ENCODE results near the gene PCID2.
"Not testable (repeated sequence)": the region's sequence is repeated elsewhere in the genome, so short reads cannot be mapped to it uniquely, and the experiment has no call there.

PCID2 gene

GRCh38 chr13:113208421-113209335 lies at the start of gene PCID2:
PCID2 (minus strand) TSS chr13:113208669; CDS start chr13:113208634, 35 bp downstream.
- peak; percentile 93 for DNase-seq

- DNase-seq, result not testable (repeated sequence)
These were observed 49.4 kb upstream of the PCID2 start for GRCh38 chr13:113257908-113258307.

- DNase-seq, result no peak
These were observed 44.1 kb upstream of the PCID2 start for GRCh38 chr13:113252516-113253095.

- DNase-seq, result no peak
These were observed 37.7 kb upstream of the PCID2 start for GRCh38 chr13:113245849-113246796.

DNA sequence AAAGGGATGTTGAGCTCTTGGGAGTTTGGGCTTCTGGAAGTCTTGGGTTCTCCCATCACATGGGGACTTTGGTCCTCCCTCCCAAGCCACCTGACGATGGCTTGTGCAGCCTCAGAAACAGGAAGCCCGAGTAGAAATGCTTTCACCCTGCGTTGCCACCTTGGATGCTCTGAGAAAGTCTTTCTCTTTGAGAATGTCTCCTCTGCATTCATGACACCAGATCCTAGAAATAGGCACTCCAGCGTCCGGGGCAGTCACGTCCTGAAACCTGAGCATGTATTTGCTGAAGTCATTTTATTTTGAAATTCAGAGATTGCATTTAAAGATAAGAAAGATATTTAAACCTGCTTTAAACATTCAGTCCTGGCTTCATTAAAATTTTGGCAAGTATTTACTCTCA lies 35.4 kb upstream of the PCID2 start:
- DNase-seq, result no peak

GRCh38 chr13:113241623-113242022 lies 33.2 kb upstream of the PCID2 start:
- DNase-seq, result not testable (repeated sequence)

DNA sequence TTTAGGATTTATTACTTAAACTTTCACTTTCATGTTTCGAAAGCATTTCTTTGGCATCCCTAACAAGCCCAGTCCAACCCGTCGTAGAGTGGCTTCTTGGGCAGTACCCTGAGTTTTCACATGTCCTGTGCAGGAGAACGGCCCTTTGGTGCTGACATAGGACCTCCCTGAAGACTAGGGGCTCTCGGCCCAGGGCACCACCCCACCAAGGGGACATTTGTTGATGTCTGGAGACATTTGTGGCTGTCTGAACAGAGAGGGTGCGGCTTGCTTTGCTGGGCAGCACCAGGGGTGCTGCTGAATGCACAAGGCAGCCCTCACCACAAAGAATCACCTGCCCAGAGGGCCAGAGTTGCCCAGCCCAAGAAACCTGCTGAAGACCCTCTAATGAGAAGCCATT lies 31.5 kb upstream of the PCID2 start:
- DNase-seq, result no peak

DNA sequence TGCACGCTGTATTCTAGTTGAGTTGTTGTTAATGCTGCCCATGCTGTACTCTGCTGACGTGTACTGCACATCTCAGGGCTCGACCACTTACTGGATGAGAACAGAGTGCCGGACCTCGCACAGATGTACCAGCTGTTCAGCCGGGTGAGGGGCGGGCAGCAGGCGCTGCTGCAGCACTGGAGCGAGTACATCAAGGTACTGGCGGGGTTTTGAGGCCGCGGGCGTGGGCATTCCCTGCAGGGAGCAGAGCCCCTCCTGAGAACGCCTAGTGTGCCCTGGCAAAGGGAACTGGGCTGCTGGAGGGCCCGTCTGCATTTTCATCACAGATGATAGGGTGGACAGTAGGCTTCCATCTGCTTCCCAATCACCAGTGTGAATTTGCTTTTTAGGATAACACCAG lies 30.9 kb upstream of the PCID2 start:
- DNase-seq, result no peak

GRCh38 chr13:113238536-113238935 lies 30.1 kb upstream of the PCID2 start:
- DNase-seq, result peak; percentile 14

GRCh38 chr13:113233101-113233500 lies 24.6 kb upstream of the PCID2 start:
- no peak for DNase-seq

GRCh38 chr13:113232208-113233003 lies 23.9 kb upstream of the PCID2 start:
- no peak for DNase-seq

DNA sequence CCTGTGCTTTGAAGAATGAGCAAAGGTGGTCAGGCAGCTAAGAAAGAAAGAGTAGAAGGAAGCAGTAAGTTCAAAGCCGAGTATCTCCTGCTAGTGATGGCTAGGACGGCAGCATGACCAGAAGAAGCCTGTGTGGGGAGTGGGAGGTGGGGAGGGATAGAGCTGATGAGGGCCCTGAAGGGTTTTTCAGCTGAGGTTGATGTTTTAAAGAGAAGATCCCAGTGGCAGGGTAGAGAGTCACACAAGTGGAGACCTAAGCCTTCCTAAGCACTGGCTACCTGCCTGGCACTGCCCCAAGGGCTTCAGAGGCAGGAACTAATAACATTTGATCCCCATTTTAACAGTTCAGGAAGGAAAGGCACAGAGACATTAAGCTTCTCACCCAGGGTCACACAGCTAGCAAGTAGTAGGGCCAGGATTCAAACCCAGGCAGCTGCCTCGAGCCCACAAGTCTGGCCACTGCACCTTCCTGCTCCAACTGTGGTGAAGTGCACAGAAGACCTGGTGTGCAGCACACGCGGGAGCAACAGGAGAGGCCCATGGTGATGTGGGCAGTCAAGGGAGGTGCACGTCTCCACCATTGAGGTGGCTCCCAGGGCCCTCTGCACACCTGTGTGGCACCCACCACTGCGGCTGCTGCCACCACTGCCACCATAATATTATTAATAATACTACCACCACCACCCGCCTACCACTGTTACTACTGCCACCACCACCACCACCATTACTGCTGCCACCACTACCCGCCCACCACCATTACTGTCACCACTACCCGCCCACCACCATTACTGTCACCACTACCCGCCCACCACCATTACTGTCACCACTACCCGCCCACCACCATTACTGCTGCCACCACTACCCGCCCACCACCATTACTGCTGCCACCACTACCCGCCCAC lies 23.1 kb upstream of the PCID2 start:
- DNase-seq, result no peak

DNA sequence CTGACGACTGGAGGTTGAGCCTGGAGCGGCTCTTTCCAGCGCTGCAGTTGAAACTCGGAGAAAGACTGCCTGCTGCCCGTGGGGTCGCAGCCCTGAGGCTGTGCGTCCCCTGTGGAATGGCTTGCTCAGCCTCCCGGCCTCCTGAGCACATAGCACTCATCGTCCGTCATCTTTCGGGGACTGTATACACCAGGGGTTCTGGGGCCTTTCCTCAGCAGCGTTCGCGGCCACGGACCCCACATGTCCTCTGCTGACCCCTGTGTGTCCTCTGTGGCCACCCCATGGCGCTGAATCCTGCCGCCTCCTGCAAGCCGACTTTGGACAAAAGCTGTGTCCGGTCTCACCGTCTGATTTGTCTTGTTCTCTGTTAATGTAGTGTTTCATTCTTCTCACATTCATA lies 21.3 kb upstream of the PCID2 start:
- no peak for DNase-seq

DNA sequence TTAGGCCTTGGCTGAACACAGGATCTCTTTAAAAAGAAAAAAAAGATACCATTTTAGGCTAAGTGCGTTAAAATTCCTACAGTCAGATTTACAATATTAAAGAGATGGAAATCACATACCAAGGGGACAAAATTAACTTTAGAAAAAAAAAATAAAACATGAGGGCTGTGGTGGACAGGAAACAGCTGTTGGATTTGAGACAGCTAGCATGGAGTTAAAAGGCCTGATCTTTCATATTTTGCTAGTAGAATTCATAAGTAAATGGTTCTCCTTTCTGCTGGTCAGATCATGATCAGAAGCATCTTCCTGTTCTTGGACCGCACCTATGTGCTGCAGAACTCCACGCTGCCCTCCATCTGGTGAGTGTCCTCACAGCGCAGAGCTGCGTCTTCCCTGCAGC lies 20.7 kb upstream of the PCID2 start:
- no peak for DNase-seq

GRCh38 chr13:113226873-113227450 lies 18.5 kb upstream of the PCID2 start:
- DNase-seq, result no peak

- DNase-seq, result no peak
These were observed 17.0 kb upstream of the PCID2 start for GRCh38 chr13:113225515-113225914.

GRCh38 chr13:113224486-113224885 lies 16.0 kb upstream of the PCID2 start:
- DNase-seq, result no peak

DNA sequence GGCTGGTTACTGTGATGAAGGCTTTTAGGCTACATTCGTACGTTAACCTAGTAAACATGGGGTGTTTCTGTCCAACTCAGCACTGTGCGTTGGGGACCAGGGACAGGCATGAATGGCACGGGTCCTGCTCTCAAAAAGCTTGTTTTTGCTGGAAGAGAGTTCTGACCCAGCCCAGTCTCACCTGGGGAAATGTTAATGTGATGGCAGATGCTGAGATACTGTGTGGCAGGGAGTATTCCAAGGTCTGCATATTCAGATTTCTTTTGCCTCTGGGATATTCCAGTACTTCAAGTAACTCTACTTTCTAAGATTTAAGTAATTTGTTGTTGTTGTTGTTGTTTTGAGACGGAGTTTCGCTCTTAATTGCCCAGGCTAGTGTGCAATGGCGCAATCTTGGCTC lies 14.6 kb upstream of the PCID2 start:
- DNase-seq, result no peak

GRCh38 chr13:113220877-113221276 lies 12.4 kb upstream of the PCID2 start:
- DNase-seq, result no peak

DNA sequence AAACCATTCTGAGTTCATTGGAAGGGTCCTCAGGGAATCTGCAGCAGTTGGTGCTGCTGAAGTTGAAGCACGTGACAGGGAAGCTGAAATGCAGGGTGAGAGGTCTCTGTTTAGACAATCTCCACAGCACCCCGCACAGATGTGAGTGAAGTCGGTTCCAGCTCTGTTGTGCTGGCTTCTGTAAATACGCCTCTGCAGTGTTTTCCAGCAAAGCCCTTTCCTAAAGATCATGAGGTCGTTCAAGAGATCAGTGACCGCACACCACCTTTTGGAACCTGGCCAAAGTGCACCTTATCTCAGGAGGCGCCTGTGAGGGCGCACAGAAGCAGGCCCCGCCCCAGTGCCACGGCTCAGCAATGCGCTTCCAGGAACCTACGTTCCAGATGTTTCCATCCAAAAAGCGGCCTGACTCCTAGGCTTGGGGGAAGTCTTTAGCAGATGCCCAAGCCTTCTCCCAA lies 11.7 kb upstream of the PCID2 start:
- DNase-seq, result no peak

All from CD4-positive, alpha-beta T cell treated with Interleukin-10 for 1 hour (primary cell).